MCF 10A (cell line): ENCODE results near the gene NAALADL2. TPM values are rescaled to one million over a fixed set of nuclear protein-coding genes. Genes with fewer than 3 reads are reported as not detected.

Source experiments
- BruUV-seq: library from RNA; stranded (reverse); fragments of 400-500 nt; replicated peaks from 2 replicates; lab custom pipeline; 2021; lab: Mats Ljungman, UMichigan
- CTCF ChIA-PET: fragments of 300-600 bp; sonication (Branson Sonifier 250); formaldehyde crosslinking; extraction: SDS; loops from one replicate; lab custom pipeline; 2021; ENCODE audit warnings: antibody characterized with exemption, inconsistent platforms; lab: Yijun Ruan, JAX
- POLR2A ChIA-PET: fragments of 300-600, 350-650 bp; sonication (Branson Sonifier 250); formaldehyde crosslinking; extraction: SDS; loops from one replicate; lab custom pipeline; 2020; ENCODE audit warnings: antibody characterized with exemption, inconsistent platforms; lab: Yijun Ruan, JAX
- DNase-seq: peaks from one replicate; pipeline ENCODE4 v3.0.0-alpha.2; 2018; ENCODE audit not compliant: unreplicated experiment
- H3K27ac Mint-ChIP-seq: one replicate; pipeline ENCODE4 v1.8.0; 2022; ENCODE audit warnings: mild to moderate bottlenecking, low read depth, mixed read lengths; ENCODE audit not compliant: unreplicated experiment
- H3K27me3 Mint-ChIP-seq: one replicate; pipeline ENCODE4 v1.8.0; 2022; ENCODE audit warnings: mixed read lengths; ENCODE audit not compliant: insufficient read depth, unreplicated experiment
- H3K36me3 Mint-ChIP-seq: one replicate; pipeline ENCODE4 v1.8.0; 2022; ENCODE audit warnings: mild to moderate bottlenecking, moderate library complexity, mixed read lengths; ENCODE audit not compliant: insufficient read depth, unreplicated experiment
- H3K4me1 Mint-ChIP-seq: one replicate; pipeline ENCODE4 v1.8.0; 2022; ENCODE audit warnings: mixed read lengths; ENCODE audit not compliant: insufficient read depth, unreplicated experiment
- H3K4me3 Mint-ChIP-seq: one replicate; pipeline ENCODE4 v1.8.0; 2022; ENCODE audit warnings: mild to moderate bottlenecking, moderate library complexity, mixed read lengths; ENCODE audit not compliant: unreplicated experiment
- H3K9me3 Mint-ChIP-seq: one replicate; pipeline ENCODE4 v1.8.0; 2022; ENCODE audit warnings: mixed read lengths; ENCODE audit not compliant: unreplicated experiment
- CTCF ChIP-seq: fragments of 200-600 bp; IDR thresholded peaks from one replicate; pipeline ENCODE4 v1.8.0; 2022; ENCODE audit warnings: antibody characterized with exemption, mild to moderate bottlenecking; ENCODE audit not compliant: unreplicated experiment
- intact Hi-C: fragments of 100-400 bp; cut with micrococcal nuclease; formaldehyde crosslinking; loops from 2 replicates; pipeline ENCODE4 v1.14.1; 2022
- total RNA-seq: library from RNA; stranded (reverse); gene quantifications from 2 replicates; pipeline ENCODE4 v1.2.3, GENCODE V29; 2022

The NAALADL2 gene
- total RNA-seq, 1 experiment from 2014 or later: 4.2 TPM

GRCh38 chr3:175399156-175399840, 540.2 kb downstream of the NAALADL2 start:
- intact Hi-C loops: no loop called here
- Mint-ChIP-seq H3K4me3 (no peak overlapping the region), H3K36me3 (no peaks in the 10 kb centered on the region), H3K27me3 (no peaks in the 10 kb centered on the region), H3K9me3 (no peaks in the 10 kb centered on the region), H3K4me1 (no peaks in the 10 kb centered on the region), H3K27ac (no peak overlapping the region)
- no TSS peak for BruUV-seq
- DNase-seq: no peak
- no peak for TF ChIP-seq CTCF
- ChIA-PET CTCF (no interaction called here), POLR2A (no interaction called here)

- BruUV-seq: no TSS peak
- no peak overlapping the region for H3K4me3 Mint-ChIP-seq
- H3K27me3 Mint-ChIP-seq: no peaks in the 10 kb centered on the region
- H3K36me3 Mint-ChIP-seq: no peaks in the 10 kb centered on the region
- H3K27ac Mint-ChIP-seq: no peak overlapping the region
- no peak for DNase-seq
- TF ChIP-seq CTCF: no peak
- H3K9me3 Mint-ChIP-seq: no peaks in the 10 kb centered on the region
- intact Hi-C loops: no loop called here
- CTCF ChIA-PET: interaction anchor here (0.6 kb wide), 2 partner anchors 261 to 357 kb away, joined by 3 read pairs; no protein-coding TSS in a partner anchor
- POLR2A ChIA-PET: interaction anchor here (1.4 kb wide), 1 partner anchor 12 kb away, joined by 3 read pairs; no protein-coding TSS in a partner anchor
- no peaks in the 10 kb centered on the region for H3K4me1 Mint-ChIP-seq
These were observed 544.9 kb downstream of the NAALADL2 start for GRCh38 chr3:175404027-175404426.

- no peak overlapping the region for H3K4me3 Mint-ChIP-seq
- no peak for TF ChIP-seq CTCF
- DNase-seq: no peak
- CTCF ChIA-PET: interaction anchor here (0.6 kb wide), 1 partner anchor 340 kb away, joined by 5 read pairs; no protein-coding TSS in a partner anchor
- H3K4me1 Mint-ChIP-seq: no peaks in the 10 kb centered on the region
- H3K9me3 Mint-ChIP-seq: no peaks in the 10 kb centered on the region
- POLR2A ChIA-PET: no interaction called here
- no peaks in the 10 kb centered on the region for H3K36me3 Mint-ChIP-seq
- intact Hi-C loops: no loop called here
- no TSS peak for BruUV-seq
- H3K27ac Mint-ChIP-seq: no peak overlapping the region
- no peaks in the 10 kb centered on the region for H3K27me3 Mint-ChIP-seq
These were observed 545.5 kb downstream of the NAALADL2 start for GRCh38 chr3:175404621-175405020.

- no TSS peak for BruUV-seq
- intact Hi-C loops: no loop called here
- ChIA-PET CTCF (no interaction called here), POLR2A (no interaction called here)
- TF ChIP-seq CTCF: no peak
- Mint-ChIP-seq H3K4me3 (no peak overlapping the region), H3K4me1 (no peaks in the 10 kb centered on the region), H3K27ac (no peak overlapping the region), H3K27me3 (no peaks in the 10 kb centered on the region), H3K9me3 (no peaks in the 10 kb centered on the region), H3K36me3 (no peaks in the 10 kb centered on the region)
- no peak for DNase-seq
These were observed 551.1 kb downstream of the NAALADL2 start for GRCh38 chr3:175410251-175410650.
